ENCODE results near the gene CNTNAP5.

DNA sequence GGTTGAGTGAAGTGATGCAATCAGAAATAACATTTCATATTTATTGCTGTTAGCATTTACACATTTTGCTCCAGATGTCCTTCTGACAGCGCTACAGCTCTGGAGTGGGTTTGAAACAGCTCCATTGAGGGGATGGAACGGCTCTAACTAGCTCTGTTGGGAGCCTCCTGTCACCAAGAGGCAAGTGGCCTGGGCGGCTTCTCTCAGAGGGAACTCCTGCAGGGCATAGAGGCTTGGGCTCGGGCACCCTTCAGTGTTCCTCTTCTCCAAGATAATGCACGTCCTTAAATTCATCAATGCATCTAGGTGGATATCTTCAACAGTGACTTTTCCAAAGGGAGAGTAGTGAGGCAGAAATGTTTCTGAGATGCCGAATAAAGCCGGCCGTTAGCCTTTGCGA is 122.5 kb downstream of the CNTNAP5 start:
- no peak for TF ChIP-seq HIVEP1 (CRISPR knock-in tag; IDR thresholded peaks at IDR 0.05)
- no peak for TF ChIP-seq CREB1 (IDR thresholded peaks at IDR 0.05)
- TF ChIP-seq CREB1 (CRISPR knock-in tag; IDR thresholded peaks at IDR 0.05) = no peak
- no peak for TF ChIP-seq ZBTB8A (IDR thresholded peaks at IDR 0.05; ENCODE audit: partially characterized antibody)
- TF ChIP-seq, protein P1, sequence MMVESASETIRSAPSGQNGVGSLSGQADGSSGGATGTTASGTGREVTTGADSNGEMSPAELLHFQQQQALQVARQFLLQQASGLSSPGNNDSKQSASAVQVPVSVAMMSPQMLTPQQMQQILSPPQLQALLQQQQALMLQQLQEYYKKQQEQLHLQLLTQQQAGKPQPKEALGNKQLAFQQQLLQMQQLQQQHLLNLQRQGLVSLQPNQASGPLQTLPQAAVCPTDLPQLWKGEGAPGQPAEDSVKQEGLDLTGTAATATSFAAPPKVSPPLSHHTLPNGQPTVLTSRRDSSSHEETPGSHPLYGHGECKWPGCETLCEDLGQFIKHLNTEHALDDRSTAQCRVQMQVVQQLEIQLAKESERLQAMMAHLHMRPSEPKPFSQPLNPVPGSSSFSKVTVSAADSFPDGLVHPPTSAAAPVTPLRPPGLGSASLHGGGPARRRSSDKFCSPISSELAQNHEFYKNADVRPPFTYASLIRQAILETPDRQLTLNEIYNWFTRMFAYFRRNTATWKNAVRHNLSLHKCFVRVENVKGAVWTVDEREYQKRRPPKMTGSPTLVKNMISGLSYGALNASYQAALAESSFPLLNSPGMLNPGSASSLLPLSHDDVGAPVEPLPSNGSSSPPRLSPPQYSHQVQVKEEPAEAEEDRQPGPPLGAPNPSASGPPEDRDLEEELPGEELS (CRISPR knock-in tag; IDR thresholded peaks at IDR 0.05; ENCODE audit: borderline replicate concordance) = no peak
- TF ChIP-seq, protein P2, sequence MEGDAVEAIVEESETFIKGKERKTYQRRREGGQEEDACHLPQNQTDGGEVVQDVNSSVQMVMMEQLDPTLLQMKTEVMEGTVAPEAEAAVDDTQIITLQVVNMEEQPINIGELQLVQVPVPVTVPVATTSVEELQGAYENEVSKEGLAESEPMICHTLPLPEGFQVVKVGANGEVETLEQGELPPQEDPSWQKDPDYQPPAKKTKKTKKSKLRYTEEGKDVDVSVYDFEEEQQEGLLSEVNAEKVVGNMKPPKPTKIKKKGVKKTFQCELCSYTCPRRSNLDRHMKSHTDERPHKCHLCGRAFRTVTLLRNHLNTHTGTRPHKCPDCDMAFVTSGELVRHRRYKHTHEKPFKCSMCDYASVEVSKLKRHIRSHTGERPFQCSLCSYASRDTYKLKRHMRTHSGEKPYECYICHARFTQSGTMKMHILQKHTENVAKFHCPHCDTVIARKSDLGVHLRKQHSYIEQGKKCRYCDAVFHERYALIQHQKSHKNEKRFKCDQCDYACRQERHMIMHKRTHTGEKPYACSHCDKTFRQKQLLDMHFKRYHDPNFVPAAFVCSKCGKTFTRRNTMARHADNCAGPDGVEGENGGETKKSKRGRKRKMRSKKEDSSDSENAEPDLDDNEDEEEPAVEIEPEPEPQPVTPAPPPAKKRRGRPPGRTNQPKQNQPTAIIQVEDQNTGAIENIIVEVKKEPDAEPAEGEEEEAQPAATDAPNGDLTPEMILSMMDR (IDR thresholded peaks at IDR 0.05 in 2 of 3, conservative IDR thresholded peaks at IDR 0.05 in 1 of 3; ENCODE audit: insufficient read depth in 2 of 3, low read depth in 1 of 3, low read length in 3 of 3) = no peak

Measured in K562 (cell line).